ENCODE results near the gene IQGAP2.

DNA sequence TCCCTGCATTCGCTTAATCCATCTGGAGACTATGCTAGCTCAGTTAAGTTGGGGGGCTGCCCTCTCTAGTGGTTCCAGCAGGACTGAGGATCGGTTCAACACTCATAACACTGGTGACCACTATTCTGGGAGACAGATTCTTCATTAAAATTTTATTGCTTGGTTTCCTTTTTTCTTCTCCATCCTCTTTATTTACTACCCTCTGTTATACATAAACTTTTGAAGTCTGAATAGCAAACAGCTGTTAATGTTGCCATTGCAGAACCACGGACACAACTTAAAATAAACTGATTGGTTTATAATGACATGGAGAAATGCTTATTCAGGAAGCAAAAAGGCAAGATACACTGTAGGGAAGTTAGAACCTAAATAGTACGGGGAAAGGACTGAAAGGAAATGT lies 22.1 kb downstream of the IQGAP2 start:
- TF ChIP-seq NFRKB (IDR thresholded peaks at IDR 0.05) = no peak
- no peak for TF ChIP-seq LEF1 (IDR thresholded peaks at IDR 0.05; ENCODE audit: borderline replicate concordance)
- TF ChIP-seq FOXA1 (IDR thresholded peaks at IDR 0.05) = no peak
- TF ChIP-seq BHLHE40 (IDR thresholded peaks at IDR 0.05; ENCODE audit: borderline replicate concordance) = no peak
- no peak for TF ChIP-seq ELF4 (IDR thresholded peaks at IDR 0.05)
- TF ChIP-seq SUZ12 (IDR thresholded peaks at IDR 0.05) = no peak
- no peak for TF ChIP-seq SP1 (IDR thresholded peaks at IDR 0.05)
- TF ChIP-seq FOXM1 (IDR thresholded peaks at IDR 0.05; ENCODE audit: borderline replicate concordance) = no peak
- TF ChIP-seq, protein P1, sequence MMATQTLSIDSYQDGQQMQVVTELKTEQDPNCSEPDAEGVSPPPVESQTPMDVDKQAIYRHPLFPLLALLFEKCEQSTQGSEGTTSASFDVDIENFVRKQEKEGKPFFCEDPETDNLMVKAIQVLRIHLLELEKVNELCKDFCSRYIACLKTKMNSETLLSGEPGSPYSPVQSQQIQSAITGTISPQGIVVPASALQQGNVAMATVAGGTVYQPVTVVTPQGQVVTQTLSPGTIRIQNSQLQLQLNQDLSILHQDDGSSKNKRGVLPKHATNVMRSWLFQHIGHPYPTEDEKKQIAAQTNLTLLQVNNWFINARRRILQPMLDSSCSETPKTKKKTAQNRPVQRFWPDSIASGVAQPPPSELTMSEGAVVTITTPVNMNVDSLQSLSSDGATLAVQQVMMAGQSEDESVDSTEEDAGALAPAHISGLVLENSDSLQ (IDR thresholded peaks at IDR 0.05) = no peak
- TF ChIP-seq HDGF (IDR thresholded peaks at IDR 0.05; ENCODE audit: borderline replicate concordance) = no peak
- no peak for TF ChIP-seq TARDBP (IDR thresholded peaks at IDR 0.05)
- TF ChIP-seq CTBP1 (IDR thresholded peaks at IDR 0.05; ENCODE audit: borderline replicate concordance) = no peak
